T-helper 22 cell (primary cell): ENCODE measurements around the gene ATP2B2.

Experiments
- DNase-seq: peaks from one replicate; pipeline ENCODE4 v3.0.0-alpha.2; 2020; ENCODE audit warnings: low read depth

ATP2B2 gene

DNA sequence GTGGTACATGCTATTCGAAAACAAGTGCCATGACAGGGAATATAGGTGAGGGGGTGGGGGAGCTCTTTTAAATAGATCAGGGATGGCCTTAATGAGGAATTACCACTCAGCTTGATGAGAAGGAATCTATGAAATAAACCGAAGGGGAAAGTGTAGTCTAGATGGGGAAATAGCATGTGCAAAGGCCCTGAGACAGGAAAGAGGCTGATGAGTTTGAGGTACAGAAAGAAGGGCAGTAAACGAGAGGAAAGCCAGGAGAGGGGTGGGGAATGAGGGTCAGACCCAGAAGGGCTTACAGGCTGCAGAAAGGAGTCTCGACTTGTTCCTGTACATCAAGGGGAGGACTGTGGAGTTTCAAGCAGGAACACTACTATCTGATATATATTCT lies 12.2 kb downstream of the ATP2B2 start:
- no peak for DNase-seq

DNA sequence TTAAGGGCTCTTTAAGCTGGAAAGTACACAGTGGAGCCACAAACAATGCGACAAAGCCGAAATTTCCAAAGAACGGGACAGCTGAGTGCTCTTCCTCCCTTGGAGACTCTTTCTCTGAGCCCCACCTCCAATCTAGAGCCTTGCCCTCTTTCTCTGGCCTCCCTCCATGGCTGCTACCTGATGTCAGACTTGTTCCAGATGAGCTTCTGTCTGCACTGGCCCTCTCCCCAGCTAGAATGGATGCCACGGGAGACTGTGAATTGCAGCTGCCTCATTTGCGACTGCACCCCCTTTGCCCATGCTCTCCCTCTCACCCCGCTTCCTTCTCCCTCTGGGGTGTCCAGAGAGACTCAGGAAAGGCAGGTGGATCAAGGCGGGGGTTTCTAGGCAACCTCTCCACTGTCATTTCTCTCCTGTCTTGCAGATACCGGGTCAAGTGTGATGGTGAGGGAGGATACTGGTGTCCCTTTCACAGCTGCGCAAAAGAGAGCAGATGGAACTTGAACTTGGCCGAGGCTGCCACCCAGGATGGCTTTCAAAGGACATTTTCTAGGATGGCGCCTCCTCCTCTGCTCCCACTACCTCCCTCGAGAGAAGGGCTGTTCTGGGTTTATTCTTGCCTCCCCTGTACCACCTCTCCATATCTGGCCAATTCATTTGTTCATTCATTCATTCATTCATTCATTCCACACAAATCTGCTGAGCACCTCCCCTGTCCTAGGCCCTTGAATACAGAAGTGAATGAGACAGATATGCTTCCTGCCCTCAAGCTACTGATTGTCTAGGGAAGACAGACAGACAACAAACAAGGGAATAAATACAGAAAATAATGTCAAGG lies 12.8 kb downstream of the ATP2B2 start:
- DNase-seq = no peak

DNA sequence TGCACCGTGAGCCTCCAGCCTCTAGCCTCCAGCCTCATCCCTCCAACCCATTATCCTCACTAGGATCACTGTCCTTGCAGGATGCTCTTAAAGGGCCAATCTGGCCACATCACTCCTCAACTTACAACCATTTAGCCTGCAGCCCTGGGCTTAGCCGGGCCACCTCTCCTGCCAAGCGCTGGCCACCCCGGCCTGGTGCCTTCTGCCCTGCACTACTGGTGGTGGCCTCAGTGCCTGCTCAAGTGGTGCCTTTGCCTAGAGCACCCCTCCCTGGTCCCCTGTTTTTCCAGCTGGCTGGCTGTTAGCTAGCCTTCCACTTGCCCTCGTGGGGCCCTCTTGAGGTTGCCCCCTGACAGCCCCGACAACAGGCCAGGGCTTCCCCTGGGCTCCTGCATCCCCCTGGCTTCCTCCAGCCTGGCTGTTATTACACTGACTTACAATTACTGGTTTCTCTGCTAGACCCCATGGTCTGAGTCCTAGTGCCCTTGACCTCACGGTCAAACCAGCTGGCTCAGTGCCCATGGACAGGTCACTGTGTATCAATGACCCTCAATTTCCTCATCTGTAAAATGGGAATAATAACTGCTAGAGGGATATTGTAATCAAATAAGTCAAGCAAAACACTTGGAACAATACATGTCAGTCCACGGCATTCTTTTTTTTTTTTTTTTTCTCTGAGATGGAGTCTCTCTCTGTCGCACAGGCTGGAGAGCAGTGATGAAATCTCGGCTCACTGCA lies 15.5 kb downstream of the ATP2B2 start:
- no peak for DNase-seq

GRCh38 chr3:10487988-10488633 lies 17.3 kb downstream of the ATP2B2 start:
- no peak for DNase-seq

DNA sequence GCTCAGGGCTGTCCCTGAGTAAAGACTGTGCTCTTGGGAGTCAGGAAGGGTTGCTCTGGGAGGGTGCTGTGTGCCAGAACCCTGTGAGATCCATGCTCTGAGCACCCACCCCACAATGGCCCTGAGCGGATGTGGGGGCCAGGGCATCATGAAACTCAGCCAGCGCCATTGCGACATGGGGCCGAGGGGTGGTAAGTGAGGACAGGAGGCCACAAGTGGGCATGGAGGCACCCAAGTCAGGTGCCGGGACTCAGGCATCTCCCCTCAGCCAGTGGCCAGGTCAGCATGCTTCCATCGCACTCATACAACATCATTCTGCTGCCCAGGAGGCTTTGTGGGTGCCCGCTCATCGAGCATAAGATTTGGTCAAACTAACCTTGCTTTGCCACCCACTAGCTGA lies 19.6 kb downstream of the ATP2B2 start:
- DNase-seq = no peak

DNA sequence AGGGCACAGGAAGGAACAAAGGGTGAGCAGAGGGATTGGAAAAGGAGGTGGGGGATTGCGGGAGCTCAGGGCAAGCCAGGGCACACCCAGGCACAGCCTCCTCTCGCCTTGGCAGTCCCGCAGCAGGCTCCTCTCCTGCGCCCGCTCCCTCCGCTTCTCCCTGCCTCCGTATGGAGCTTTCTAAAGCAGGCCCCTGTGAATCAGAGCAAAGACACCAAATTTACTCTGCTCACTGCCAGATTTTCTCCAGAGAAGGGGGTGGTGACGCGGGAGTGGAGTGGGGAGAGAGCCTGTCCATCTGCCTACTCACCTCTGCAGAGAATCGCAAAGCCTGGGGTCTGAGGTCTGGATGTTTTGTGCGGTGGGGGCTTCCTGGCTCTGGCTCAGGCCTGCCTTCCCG lies 20.0 kb downstream of the ATP2B2 start:
- no peak for DNase-seq

DNA sequence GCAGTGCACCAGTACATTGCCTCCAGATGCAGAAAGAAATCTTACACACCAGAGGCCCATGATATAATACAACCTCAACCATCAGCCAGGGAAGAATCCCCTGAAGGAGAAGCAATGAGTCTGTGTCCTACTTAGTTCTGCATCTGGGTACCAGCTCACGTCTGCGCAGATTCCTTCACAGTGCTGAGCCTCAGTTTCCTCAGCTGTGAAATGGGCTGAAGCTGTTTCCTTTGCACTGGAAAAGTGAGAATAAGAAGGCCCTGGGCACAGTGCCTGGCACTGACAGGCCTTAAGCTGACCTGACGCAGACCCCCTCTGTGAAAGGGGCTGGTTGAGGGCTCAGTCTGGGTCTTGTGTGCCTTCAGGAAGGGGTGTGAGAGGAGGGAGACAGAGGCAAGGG lies 20.7 kb downstream of the ATP2B2 start:
- DNase-seq = no peak

- no peak for DNase-seq
Observed at GRCh38 chr3:10483686-10484345, 21.6 kb downstream of the ATP2B2 start.

- no peak for DNase-seq
Observed at GRCh38 chr3:10483364-10483675, 22.1 kb downstream of the ATP2B2 start.

GRCh38 chr3:10482631-10483363 lies 22.6 kb downstream of the ATP2B2 start:
- no peak for DNase-seq

GRCh38 chr3:10480871-10481378 lies 24.5 kb downstream of the ATP2B2 start:
- no peak for DNase-seq

GRCh38 chr3:10479311-10479710 lies 26.1 kb downstream of the ATP2B2 start:
- DNase-seq = no peak

GRCh38 chr3:10475983-10476382 lies 29.4 kb downstream of the ATP2B2 start:
- no peak for DNase-seq

- DNase-seq = no peak
Observed at GRCh38 chr3:10474847-10475246, 30.5 kb downstream of the ATP2B2 start.

- DNase-seq = no peak
Observed at GRCh38 chr3:10474275-10474646, 31.1 kb downstream of the ATP2B2 start.

GRCh38 chr3:10473581-10474274 lies 31.7 kb downstream of the ATP2B2 start:
- no peak for DNase-seq

GRCh38 chr3:10472877-10473440 lies 32.4 kb downstream of the ATP2B2 start:
- no peak for DNase-seq

DNA sequence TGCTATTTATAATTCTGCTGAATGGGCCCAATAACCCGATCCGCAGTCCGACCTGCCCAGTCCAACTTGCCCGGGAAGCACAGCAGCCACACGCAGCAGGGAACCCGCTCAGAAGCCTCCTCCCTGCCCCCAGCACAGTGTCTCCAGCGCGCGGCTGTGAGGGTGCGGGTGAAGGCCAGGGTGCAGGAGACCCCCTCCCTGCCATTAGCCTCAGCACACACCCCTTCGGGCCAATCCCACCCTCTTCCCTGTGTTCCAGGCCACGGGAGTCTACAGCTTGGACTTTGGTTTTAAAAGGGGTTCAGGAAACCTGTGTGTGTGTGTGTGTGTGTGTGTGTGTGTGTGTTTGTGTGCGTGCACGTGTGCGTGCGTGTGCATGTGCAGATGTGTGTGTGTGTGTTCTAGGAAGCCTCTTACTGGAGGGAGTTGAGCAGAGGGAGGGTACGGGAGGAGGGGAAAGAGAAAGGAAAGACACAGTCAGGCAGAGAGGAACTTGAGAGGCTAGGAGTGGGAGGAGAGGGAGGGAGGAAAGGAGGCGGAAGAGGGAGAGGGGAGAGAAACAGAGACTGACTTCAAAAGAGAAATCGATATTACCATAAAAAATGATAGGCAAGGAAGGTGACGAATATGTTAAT lies 34.2 kb downstream of the ATP2B2 start:
- no peak for DNase-seq

GRCh38 chr3:10470120-10471053 lies 35.0 kb downstream of the ATP2B2 start:
- DNase-seq = no peak
